Left ventricle myocardium inferior (tissue), 1 donor: ENCODE data around the gene ANKFN1. TPM values are rescaled to one million over a fixed set of nuclear protein-coding genes. Genes with fewer than 3 reads are reported as not detected.

ENCODE experiments used
- DNase-seq: peaks from one replicate; pipeline ENCODE4 v3.0.0-alpha.2; 2020
- H3K27ac ChIP-seq: fragments of 200-600 bp; replicated peaks from 2 replicates; pipeline ENCODE4 v1.8.0; 2021
- H3K27me3 ChIP-seq: fragments of 200-600 bp; 2 replicates; pipeline ENCODE4 v1.8.0; 2021; ENCODE audit warnings: low read depth
- H3K36me3 ChIP-seq: fragments of 200-600 bp; 2 replicates; pipeline ENCODE4 v1.8.0; 2021
- H3K4me1 ChIP-seq: fragments of 200-600 bp; 2 replicates; pipeline ENCODE4 v1.8.0; 2021
- H3K4me3 ChIP-seq: fragments of 200-600 bp; 2 replicates; pipeline ENCODE4 v1.8.0; 2021; ENCODE audit warnings: mild to moderate bottlenecking, moderate library complexity
- H3K9me3 ChIP-seq: fragments of 200-600 bp; replicated peaks from 2 replicates; pipeline ENCODE4 v1.8.0; 2021
- CTCF ChIP-seq: fragments of 200-600 bp; IDR thresholded peaks from 2 replicates; pipeline ENCODE4 v1.8.0; 2021; ENCODE audit warnings: antibody characterized with exemption, mild to moderate bottlenecking, borderline replicate concordance
- intact Hi-C: fragments of 100-400 bp; cut with micrococcal nuclease; formaldehyde crosslinking; loops from one replicate; pipeline ENCODE4 v1.11.0; 2022
- total RNA-seq: library from RNA; stranded (reverse); fragmentation: NEBNext Ultra II Directional; extraction: Animal tissue kit (Norgen Biotek cat#: 25700); gene quantifications from one replicate; pipeline ENCODE4 v1.2.1, GENCODE V29; 2021
- donor health status: DM: no; HTN: yes; CAD: no; lungs with severe emphysema.

The ANKFN1 gene
- total RNA-seq, 1 donor from 2014 or later = not detected

- intact Hi-C loops = no loop called here
- Histone ChIP-seq H3K9me3 (no peaks in the 10 kb centered on the region), H3K4me1 (peaks cover 17% of the 10 kb centered on the region), H3K27ac (no peak overlapping the region), H3K36me3 (no peaks in the 10 kb centered on the region), H3K27me3 (peaks cover 12% of the 10 kb centered on the region), H3K4me3 (no peak overlapping the region)
- no peak for TF ChIP-seq CTCF
- no peak for DNase-seq
Observed at GRCh38 chr17:56314984-56315602, 161.8 kb downstream of the ANKFN1 start.

GRCh38 chr17:56316604-56317003 lies 163.3 kb downstream of the ANKFN1 start:
- no peak for DNase-seq
- H3K36me3 ChIP-seq = no peaks in the 10 kb centered on the region
- no peaks in the 10 kb centered on the region for H3K9me3 ChIP-seq
- H3K4me3 ChIP-seq = no peak overlapping the region
- no peak for TF ChIP-seq CTCF
- H3K4me1 ChIP-seq = peaks cover 23% of the 10 kb centered on the region
- peaks cover 26% of the 10 kb centered on the region for H3K27me3 ChIP-seq
- intact Hi-C loops = no loop called here
- no peak overlapping the region for H3K27ac ChIP-seq

- H3K27me3 ChIP-seq = peaks cover 36% of the 10 kb centered on the region
- peak overlapping the region; percentile 25 for H3K27ac ChIP-seq
- no peak for TF ChIP-seq CTCF
- intact Hi-C loops = no loop called here
- H3K9me3 ChIP-seq = no peaks in the 10 kb centered on the region
- no peak overlapping the region for H3K4me3 ChIP-seq
- no peak for DNase-seq
- peaks cover 23% of the 10 kb centered on the region for H3K4me1 ChIP-seq
- no peaks in the 10 kb centered on the region for H3K36me3 ChIP-seq
Observed at GRCh38 chr17:56317351-56318208, 164.3 kb downstream of the ANKFN1 start.

DNA sequence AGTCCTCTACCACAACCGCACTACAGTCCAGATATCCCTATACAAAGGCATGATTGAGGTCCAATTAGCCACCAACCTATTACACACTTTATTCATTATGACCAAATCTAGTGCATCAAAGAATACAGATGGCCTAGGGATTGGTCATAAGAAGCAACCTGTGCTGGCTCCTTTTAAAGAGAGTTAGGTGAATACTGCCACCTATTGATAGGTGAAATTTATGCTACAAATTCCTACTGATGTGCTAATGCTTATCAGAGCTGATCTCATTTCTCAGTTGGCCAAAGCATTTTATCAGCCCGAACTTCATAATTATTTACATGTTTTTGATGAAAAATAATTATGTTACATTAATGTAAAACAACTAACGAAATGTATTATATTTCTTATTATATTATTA lies 166.3 kb downstream of the ANKFN1 start:
- peaks cover 23% of the 10 kb centered on the region for H3K4me1 ChIP-seq
- intact Hi-C loops = no loop called here
- H3K9me3 ChIP-seq = no peaks in the 10 kb centered on the region
- TF ChIP-seq CTCF = peak; percentile 66
- DNase-seq = no peak
- no peak overlapping the region for H3K4me3 ChIP-seq
- peaks cover 45% of the 10 kb centered on the region for H3K27me3 ChIP-seq
- H3K27ac ChIP-seq = no peak overlapping the region
- no peaks in the 10 kb centered on the region for H3K36me3 ChIP-seq

GRCh38 chr17:56320443-56320842 lies 167.2 kb downstream of the ANKFN1 start:
- H3K9me3 ChIP-seq = no peaks in the 10 kb centered on the region
- H3K4me1 ChIP-seq = peaks cover 23% of the 10 kb centered on the region
- intact Hi-C loops = no loop called here
- H3K4me3 ChIP-seq = no peak overlapping the region
- peaks cover 50% of the 10 kb centered on the region for H3K27me3 ChIP-seq
- H3K27ac ChIP-seq = no peak overlapping the region
- H3K36me3 ChIP-seq = no peaks in the 10 kb centered on the region
- no peak for TF ChIP-seq CTCF
- DNase-seq = no peak
